Astrocyte (in vitro differentiated cells and primary cell): ENCODE data around the gene PHC3. TPM values are rescaled to one million over a fixed set of nuclear protein-coding genes. Genes with fewer than 3 reads are reported as not detected.

Experiments used
- DNase-seq: peaks from one replicate; pipeline ENCODE4 v3.0.0-alpha.2; 2010; ENCODE audit warnings: low read depth
- FAIRE-seq: peaks from 2 replicates; lab custom pipeline; 2011; peaks lifted over from hg19 to GRCh38; lab: Jason Lieb, UNC
- H2AFZ ChIP-seq: 2 replicates; pipeline ENCODE4 v1.6.0; 2012; ENCODE audit warnings: low read depth, low read length, inconsistent platforms
- H3K27ac ChIP-seq: 2 replicates; pipeline ENCODE4 v1.5.1; 2011; ENCODE audit warnings: low read depth, low read length, inconsistent platforms
- H3K27me3 ChIP-seq: 2 replicates; pipeline ENCODE4 v1.6.0; 2011; ENCODE audit warnings: low read length, inconsistent platforms; ENCODE audit not compliant: insufficient read depth
- H3K36me3 ChIP-seq: 2 replicates; pipeline ENCODE4 v1.5.1; 2011; ENCODE audit warnings: low read length, inconsistent platforms; ENCODE audit not compliant: insufficient read depth
- H3K4me1 ChIP-seq: 2 replicates; pipeline ENCODE4 v1.5.1; 2011; ENCODE audit warnings: low read length, inconsistent platforms; ENCODE audit not compliant: insufficient read depth
- H3K4me2 ChIP-seq: 2 replicates; pipeline ENCODE4 v1.6.0; 2012; ENCODE audit warnings: low read length, inconsistent platforms
- H3K4me3 ChIP-seq: 2 replicates; pipeline ENCODE4 v1.5.1; 2011; ENCODE audit warnings: low read depth, mild to moderate bottlenecking, low read length, inconsistent platforms; ENCODE audit not compliant: insufficient read depth
- H3K79me2 ChIP-seq: 2 replicates; pipeline ENCODE4 v1.6.0; 2012; ENCODE audit warnings: mild to moderate bottlenecking, low read length, inconsistent platforms; ENCODE audit not compliant: insufficient read depth
- H3K9ac ChIP-seq: 2 replicates; pipeline ENCODE4 v1.6.0; 2012; ENCODE audit warnings: mild to moderate bottlenecking, low read length, inconsistent platforms
- H3K9me3 ChIP-seq: 2 replicates; pipeline ENCODE4 v1.5.1; 2012; ENCODE audit warnings: low read depth, mild to moderate bottlenecking, low read length, inconsistent platforms; ENCODE audit not compliant: insufficient read depth
- H4K20me1 ChIP-seq: 2 replicates; pipeline ENCODE4 v1.6.0; 2012; ENCODE audit warnings: low read length, inconsistent platforms; ENCODE audit not compliant: insufficient read depth
- H3K27ac Mint-ChIP-seq: one replicate; pipeline ENCODE4 v1.8.0; 2021; ENCODE audit warnings: mild to moderate bottlenecking, mixed read lengths; ENCODE audit not compliant: unreplicated experiment
- H3K27me3 Mint-ChIP-seq: one replicate; pipeline ENCODE4 v1.8.0; 2021; ENCODE audit warnings: low read depth, mixed read lengths; ENCODE audit not compliant: unreplicated experiment
- H3K36me3 Mint-ChIP-seq: one replicate; pipeline ENCODE4 v1.8.0; 2021; ENCODE audit warnings: low read depth, mixed read lengths; ENCODE audit not compliant: unreplicated experiment
- H3K4me1 Mint-ChIP-seq: one replicate; pipeline ENCODE4 v1.8.0; 2021; ENCODE audit warnings: low read depth, mixed read lengths; ENCODE audit not compliant: unreplicated experiment
- H3K4me3 Mint-ChIP-seq: one replicate; pipeline ENCODE4 v1.8.0; 2021; ENCODE audit warnings: mild to moderate bottlenecking, moderate library complexity, mixed read lengths; ENCODE audit not compliant: unreplicated experiment
- H3K9me3 Mint-ChIP-seq: one replicate; pipeline ENCODE4 v1.8.0; 2021; ENCODE audit warnings: mild to moderate bottlenecking, mixed read lengths; ENCODE audit not compliant: unreplicated experiment
- EZH2 ChIP-seq: IDR thresholded peaks from 2 replicates; pipeline ENCODE4 v1.6.1; 2012; ENCODE audit warnings: mild to moderate bottlenecking, low read length, inconsistent platforms; ENCODE audit not compliant: insufficient read depth
- total RNA-seq: library from RNA; stranded (reverse); gene quantifications from 2 replicates; pipeline ENCODE4 v1.2.1, GENCODE V29; 2021
- TF ChIP-seq, protein P1 (sequence below): IDR thresholded peaks from 2 replicates; pipeline ENCODE4 v1.5.1; 2011; ENCODE audit warnings: low read depth, mild to moderate bottlenecking, inconsistent platforms, low read length, moderate library complexity; ENCODE audit not compliant: insufficient read depth

PHC3 gene
- total RNA-seq, 1 donor from 2014 or later = 40.8 TPM

GRCh38 chr3:170107941-170108340 is 73.6 kb downstream of the PHC3 start:
- Mint-ChIP-seq H3K36me3 (peaks cover 10% of the 10 kb centered on the region), H3K27ac (no peak overlapping the region), H3K4me1 (no peaks in the 10 kb centered on the region), H3K4me3 (no peak overlapping the region), H3K27me3 (no peaks in the 10 kb centered on the region), H3K9me3 (no peaks in the 10 kb centered on the region)
- Histone ChIP-seq H3K36me3 (peaks cover 9% of the 10 kb centered on the region), H2AFZ (no peak overlapping the region), H3K9ac (no peak overlapping the region), H3K4me2 (no peak overlapping the region), H3K27ac (no peak overlapping the region), H4K20me1 (peaks cover 3% of the 10 kb centered on the region), H3K4me1 (no peaks in the 10 kb centered on the region), H3K27me3 (no peaks in the 10 kb centered on the region), H3K9me3 (no peaks in the 10 kb centered on the region), H3K79me2 (no peaks in the 10 kb centered on the region), H3K4me3 (no peak overlapping the region)
- peak; percentile 14 for DNase-seq
- TF ChIP-seq, protein P1, sequence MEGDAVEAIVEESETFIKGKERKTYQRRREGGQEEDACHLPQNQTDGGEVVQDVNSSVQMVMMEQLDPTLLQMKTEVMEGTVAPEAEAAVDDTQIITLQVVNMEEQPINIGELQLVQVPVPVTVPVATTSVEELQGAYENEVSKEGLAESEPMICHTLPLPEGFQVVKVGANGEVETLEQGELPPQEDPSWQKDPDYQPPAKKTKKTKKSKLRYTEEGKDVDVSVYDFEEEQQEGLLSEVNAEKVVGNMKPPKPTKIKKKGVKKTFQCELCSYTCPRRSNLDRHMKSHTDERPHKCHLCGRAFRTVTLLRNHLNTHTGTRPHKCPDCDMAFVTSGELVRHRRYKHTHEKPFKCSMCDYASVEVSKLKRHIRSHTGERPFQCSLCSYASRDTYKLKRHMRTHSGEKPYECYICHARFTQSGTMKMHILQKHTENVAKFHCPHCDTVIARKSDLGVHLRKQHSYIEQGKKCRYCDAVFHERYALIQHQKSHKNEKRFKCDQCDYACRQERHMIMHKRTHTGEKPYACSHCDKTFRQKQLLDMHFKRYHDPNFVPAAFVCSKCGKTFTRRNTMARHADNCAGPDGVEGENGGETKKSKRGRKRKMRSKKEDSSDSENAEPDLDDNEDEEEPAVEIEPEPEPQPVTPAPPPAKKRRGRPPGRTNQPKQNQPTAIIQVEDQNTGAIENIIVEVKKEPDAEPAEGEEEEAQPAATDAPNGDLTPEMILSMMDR = no peak
- no peak for TF ChIP-seq EZH2
- FAIRE-seq = no peak

DNA sequence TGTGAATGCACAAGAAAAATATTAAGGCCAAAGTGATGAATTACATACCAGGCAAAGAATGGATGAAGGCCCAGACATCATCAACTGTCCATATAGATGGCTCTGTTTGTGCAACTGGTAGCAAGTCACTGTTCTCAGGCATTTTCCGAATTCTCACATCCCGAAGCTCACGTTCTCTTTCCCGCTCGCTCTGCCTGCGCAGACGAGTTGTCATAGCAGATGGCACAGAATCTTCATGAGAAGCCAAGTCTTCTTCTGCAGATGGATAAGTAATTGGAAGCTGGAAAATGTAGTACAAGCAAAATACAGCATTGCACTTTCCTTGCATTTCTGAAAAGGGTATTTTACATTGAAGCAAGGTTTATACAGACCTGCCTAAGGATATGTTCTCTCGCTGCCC is 79.1 kb downstream of the PHC3 start:
- Mint-ChIP-seq H3K9me3 (no peaks in the 10 kb centered on the region), H3K4me1 (peaks cover 15% of the 10 kb centered on the region), H3K4me3 (no peak overlapping the region), H3K36me3 (peaks cover 6% of the 10 kb centered on the region), H3K27me3 (no peaks in the 10 kb centered on the region), H3K27ac (no peak overlapping the region)
- Histone ChIP-seq H4K20me1 (no peaks in the 10 kb centered on the region), H3K4me2 (no peak overlapping the region), H3K9me3 (no peaks in the 10 kb centered on the region), H3K4me3 (no peak overlapping the region), H3K4me1 (no peaks in the 10 kb centered on the region), H3K27ac (no peak overlapping the region), H2AFZ (no peak overlapping the region), H3K36me3 (peaks cover 25% of the 10 kb centered on the region), H3K9ac (no peak overlapping the region), H3K27me3 (no peaks in the 10 kb centered on the region), H3K79me2 (no peaks in the 10 kb centered on the region)
- no peak for TF ChIP-seq EZH2
- TF ChIP-seq, protein P1 = no peak
- DNase-seq (no peak), FAIRE-seq (no peak)

GRCh38 chr3:170100944-170101343 is 80.6 kb downstream of the PHC3 start:
- H4K20me1 ChIP-seq = no peaks in the 10 kb centered on the region
- no peak overlapping the region for H2AFZ ChIP-seq
- H3K4me1 Mint-ChIP-seq = peaks cover 15% of the 10 kb centered on the region
- no peak for FAIRE-seq
- H3K27ac ChIP-seq = no peak overlapping the region
- peaks cover 10% of the 10 kb centered on the region for H3K36me3 Mint-ChIP-seq
- no peak for TF ChIP-seq EZH2
- TF ChIP-seq, protein P1 = no peak
- H3K4me3 ChIP-seq = no peak overlapping the region
- H3K27ac Mint-ChIP-seq = peak overlapping the region; percentile 47
- no peak for DNase-seq
- H3K27me3 ChIP-seq = no peaks in the 10 kb centered on the region
- no peak overlapping the region for H3K4me3 Mint-ChIP-seq
- no peaks in the 10 kb centered on the region for H3K4me1 ChIP-seq
- no peaks in the 10 kb centered on the region for H3K27me3 Mint-ChIP-seq
- no peak overlapping the region for H3K9ac ChIP-seq
- H3K9me3 ChIP-seq = no peaks in the 10 kb centered on the region
- H3K9me3 Mint-ChIP-seq = no peaks in the 10 kb centered on the region
- no peak overlapping the region for H3K4me2 ChIP-seq
- peaks cover 33% of the 10 kb centered on the region for H3K36me3 ChIP-seq
- no peaks in the 10 kb centered on the region for H3K79me2 ChIP-seq
